Measurements from ENCODE around the gene KDM3B.
A peak's percentile ranks its signal among the peaks of the same experiment; 100 is the strongest.
"Not testable (repeated sequence)": the region's sequence is repeated elsewhere in the genome, so short reads cannot be mapped to it uniquely, and the experiment has no call there.

The KDM3B gene

DNA sequence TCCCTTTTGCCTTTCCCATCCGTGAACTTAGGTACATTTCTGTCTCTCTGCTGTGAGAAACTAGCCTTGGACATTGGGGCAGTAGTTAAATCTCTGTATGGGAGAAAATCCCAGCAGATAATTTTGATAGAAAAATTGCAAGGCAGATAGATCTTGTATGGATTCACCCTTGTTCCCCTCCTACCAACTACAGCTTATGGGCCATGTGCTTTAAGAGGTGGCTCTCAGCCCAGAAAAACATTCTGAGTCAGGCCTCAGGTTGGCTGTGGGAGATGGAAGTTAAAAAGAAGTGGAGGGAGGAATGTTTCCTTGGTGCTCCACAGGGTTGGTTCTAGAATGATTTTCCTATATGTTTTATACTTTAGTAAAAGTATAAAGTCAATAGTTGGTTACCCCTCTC lies 1.4 kb upstream of the KDM3B start:
- no peak for DNase-seq (ENCODE audit: low spot score)

DNA sequence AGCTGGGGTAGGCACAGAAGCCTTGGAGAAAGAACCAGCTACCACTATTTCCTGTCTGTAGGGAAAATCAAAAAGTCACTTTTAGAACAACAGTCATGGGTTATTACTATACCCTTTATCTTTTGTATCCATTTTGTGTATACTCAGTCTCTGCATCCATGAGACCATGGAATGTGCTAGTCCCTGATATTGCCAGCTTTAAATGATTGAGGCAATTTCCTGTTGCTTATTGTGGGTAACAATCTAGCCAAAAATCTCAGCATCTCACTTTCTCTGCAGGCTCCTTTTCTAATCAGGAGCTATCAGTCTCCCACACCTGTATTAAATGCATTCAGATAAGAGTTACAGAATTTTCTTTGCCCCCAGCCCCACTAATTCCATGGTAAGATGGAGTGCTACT lies 968 bp upstream of the KDM3B start:
- DNase-seq (ENCODE audit: low spot score): no peak

- peak; percentile 81 for DNase-seq (ENCODE audit: low spot score)
Measured at GRCh38 chr5:138352722-138353559, 456 bp downstream of the KDM3B start.

- DNase-seq (ENCODE audit: low spot score): peak; percentile 73
Measured at GRCh38 chr5:138353560-138354080, 1.1 kb downstream of the KDM3B start.

- DNase-seq (ENCODE audit: low spot score): no peak
Measured at GRCh38 chr5:138354387-138354786, 1.9 kb downstream of the KDM3B start.

DNA sequence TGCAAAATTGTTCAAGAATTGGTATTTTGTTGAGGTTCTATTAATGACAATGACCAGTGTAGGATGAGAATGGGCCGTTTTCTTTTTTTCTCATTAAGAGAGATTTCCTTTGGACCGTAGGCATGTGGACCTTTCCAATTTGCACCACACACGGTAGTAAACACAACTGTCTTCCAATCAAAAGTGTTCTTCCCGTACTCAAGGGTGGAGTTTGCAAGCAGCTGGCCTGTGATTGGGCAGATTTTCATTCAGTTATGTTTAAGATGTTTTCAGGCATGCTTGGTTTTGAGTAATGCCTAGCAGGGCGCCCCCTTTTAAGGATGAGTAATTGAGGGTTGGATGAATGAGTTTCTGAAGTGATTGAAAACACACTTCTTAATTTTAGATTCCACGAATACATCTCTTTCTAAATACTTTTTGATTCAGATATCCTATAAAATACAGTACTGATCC lies 2.5 kb downstream of the KDM3B start:
- peak; percentile 91 for DNase-seq (ENCODE audit: low spot score)

- DNase-seq (ENCODE audit: low spot score): no peak
Measured at GRCh38 chr5:138359621-138360020, 7.1 kb downstream of the KDM3B start.

GRCh38 chr5:138360941-138361452 lies 8.5 kb downstream of the KDM3B start:
- no peak for DNase-seq (ENCODE audit: low spot score)

GRCh38 chr5:138364576-138364975 lies 12.1 kb downstream of the KDM3B start:
- DNase-seq (ENCODE audit: low spot score): no peak

- DNase-seq (ENCODE audit: low spot score): no peak
Measured at GRCh38 chr5:138366632-138367382, 14.3 kb downstream of the KDM3B start.

DNA sequence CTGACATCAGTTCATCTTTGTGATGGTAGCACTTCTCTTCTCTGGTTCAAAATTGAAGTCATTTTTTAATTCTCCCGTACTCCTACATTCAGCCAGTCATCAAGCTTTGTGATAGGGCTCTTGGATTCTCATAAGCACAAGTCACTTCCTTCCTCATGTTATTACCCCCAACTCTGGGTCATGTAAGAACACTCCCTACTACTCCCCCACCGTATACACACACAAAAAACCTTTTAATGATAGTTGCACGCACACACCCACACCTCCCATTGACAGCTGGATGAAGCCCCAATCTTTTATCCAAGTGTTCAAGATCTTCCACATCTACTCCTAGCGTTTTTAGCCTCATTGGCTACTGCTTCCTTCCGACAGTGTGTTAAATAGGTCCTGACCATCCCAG lies 16.8 kb downstream of the KDM3B start:
- DNase-seq (ENCODE audit: low spot score): no peak

- DNase-seq (ENCODE audit: low spot score): no peak
Measured at GRCh38 chr5:138369706-138370105, 17.2 kb downstream of the KDM3B start.

DNA sequence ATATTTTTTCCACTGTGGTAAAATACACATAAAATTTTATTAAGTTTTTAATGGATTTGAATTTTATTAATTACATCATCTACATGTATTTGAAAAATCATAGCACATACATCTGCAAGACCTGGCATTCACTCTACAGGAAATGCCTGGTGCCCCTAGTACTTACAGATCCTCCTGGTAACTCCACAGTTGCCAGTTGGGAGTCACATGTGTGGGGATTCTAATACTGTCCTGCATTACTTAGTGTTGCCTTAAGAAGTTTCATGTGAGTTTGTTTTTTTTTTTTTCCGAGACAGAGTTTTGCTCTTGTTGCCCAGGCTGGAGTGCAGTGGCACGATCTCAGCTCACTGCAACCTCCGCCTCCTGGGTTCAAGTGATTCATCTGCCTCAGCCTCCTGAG lies 18.1 kb downstream of the KDM3B start:
- no peak for DNase-seq (ENCODE audit: low spot score)

DNA sequence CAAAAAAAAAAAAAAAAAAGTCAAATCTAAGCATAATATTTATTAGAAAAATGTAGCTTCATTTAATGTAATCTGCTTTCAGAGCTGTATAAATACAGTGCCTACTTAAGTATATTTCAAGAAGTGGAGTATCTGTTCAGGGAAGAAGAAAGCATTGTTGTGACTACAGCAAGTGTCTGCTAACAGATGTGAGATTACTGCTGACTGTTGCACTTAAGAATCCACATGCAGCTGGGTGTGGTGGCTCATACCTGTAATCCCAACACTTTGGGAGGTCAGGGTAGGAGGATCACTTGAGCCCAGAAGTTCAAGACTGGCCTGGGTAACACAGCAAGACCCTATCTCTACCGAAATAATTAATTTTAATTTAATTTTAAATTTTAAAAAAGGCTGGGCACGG lies 19.0 kb downstream of the KDM3B start:
- DNase-seq (ENCODE audit: low spot score): no peak

DNA sequence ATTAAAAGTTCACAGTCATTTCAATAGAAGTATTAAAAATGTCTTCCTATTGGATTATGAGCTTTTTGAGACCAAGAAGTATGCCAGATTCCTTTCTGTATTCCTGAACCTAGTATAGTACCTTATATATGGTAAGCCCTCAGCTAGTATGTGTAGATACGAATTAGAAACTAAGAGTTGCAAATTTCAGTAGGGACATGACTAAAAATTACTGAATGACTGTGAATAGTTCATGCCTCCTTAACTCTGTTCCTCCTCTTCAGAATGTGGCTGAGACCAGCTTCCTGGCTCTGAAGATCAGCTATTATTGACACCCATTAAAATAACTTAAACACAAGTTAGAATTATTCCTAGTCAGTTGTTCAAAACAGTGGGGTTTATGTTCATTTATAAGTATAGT lies 19.7 kb downstream of the KDM3B start:
- no peak for DNase-seq (ENCODE audit: low spot score)

- no peak for DNase-seq (ENCODE audit: low spot score)
Measured at GRCh38 chr5:138372653-138373052, 20.2 kb downstream of the KDM3B start.

DNA sequence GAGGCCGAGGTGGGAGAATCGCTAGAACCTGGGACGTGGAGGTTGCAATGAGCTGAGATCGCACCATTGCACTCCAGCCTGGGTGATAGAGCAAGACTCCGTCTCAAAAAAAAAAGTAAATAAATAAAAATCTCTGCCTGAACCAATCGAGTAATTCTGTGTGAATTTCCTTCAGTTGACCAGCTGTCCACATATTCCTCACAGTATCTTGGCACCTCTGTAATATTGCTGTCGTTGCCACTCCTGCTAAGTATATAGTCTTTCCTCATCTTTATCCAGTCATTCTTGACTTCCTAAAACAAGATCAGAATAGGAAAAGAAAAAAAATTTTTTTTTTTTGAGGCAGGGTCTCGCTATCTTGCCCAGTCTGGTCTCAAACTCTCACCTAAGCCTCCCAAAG lies 29.9 kb downstream of the KDM3B start:
- DNase-seq (ENCODE audit: low spot score): no peak

GRCh38 chr5:138385660-138386059 lies 33.2 kb downstream of the KDM3B start:
- DNase-seq (ENCODE audit: low spot score): no peak

DNA sequence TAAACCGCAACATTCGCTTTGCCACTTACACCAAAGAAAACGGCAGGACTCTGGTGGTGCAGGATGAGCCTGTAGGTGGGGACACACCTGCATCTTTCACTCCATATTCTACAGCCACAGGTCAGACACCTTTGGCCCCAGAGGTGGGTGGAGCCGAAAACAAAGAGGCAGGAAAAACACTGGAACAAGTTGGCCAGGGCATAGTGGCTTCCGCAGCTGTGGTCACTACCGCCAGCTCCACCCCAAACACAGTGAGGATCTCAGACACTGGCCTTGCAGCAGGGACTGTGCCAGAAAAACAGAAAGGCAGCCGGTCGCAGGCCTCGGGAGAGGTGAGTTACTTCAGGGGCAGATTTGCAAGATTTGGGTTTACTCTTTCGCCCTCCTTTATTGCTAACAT lies 33.8 kb downstream of the KDM3B start:
- no peak for DNase-seq (ENCODE audit: low spot score)

DNA sequence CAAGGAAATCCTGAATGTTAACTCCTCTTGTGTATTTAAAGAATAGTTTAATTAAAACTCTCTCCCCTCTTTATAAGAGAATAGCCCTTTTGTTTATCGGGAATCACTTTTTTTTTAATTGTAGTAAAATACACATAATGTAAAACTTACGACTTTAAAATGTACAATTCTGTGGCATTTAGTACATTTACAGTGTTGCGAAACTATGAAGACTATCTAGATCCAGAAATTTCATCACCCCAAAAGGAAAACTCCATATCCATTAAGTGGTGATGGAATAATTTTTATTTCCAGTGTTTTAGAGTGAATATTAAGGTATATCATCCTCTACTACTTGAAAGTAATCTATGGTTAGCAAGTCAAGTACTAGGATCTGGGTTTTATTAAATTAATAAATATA lies 36.8 kb downstream of the KDM3B start:
- no peak for DNase-seq (ENCODE audit: low spot score)

DNA sequence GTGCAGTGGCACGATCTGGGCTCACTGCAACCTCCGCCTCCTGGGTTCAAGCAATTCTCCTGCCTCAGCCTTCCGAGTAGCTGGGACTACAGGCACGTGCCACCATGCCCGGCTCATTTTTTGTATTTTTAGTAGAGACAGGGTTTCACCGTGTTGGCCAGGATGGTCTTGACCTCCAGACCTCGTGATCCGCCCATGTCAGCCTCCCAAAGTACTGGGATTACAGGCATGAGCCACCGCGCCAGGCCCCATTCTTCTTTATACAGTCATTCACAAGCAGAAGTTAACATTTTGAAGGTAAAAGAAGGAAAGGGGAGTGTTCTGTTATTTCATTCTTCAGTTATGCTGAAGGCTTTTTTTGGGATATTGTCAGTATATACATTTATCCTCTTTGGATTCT lies 37.4 kb downstream of the KDM3B start:
- not testable (repeated sequence) for DNase-seq (ENCODE audit: low spot score)

DNA sequence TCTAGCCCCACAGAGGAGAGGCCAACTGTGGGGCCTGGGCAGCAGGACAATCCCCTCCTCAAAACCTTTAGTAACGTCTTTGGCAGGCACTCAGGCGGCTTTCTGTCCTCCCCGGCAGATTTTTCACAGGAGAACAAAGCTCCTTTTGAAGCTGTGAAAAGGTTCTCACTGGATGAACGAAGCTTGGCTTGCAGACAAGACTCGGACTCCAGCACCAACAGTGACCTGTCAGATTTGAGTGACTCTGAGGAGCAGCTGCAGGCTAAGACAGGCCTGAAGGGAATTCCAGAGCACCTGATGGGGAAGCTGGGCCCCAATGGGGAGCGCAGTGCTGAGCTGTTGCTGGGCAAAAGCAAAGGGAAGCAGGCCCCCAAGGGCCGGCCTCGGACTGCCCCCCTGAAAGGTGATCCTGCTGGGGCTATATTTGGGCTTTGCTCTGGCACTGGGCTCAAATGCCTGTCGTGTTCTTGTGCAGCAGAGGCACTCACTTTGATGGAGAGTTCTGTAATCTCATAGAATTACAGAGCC lies 39.4 kb downstream of the KDM3B start:
- no peak for DNase-seq (ENCODE audit: low spot score)

GRCh38 chr5:138402640-138403039 lies 50.2 kb downstream of the KDM3B start:
- no peak for DNase-seq (ENCODE audit: low spot score)
